Fibroblast of pulmonary artery (primary cell): ENCODE measurements around the gene RALGAPA2.
A peak's percentile ranks its signal among the peaks of the same experiment; 100 is the strongest.

Source experiments
- DNase-seq: peaks from one replicate; pipeline ENCODE4 v3.0.0-alpha.2; 2010; ENCODE audit warnings: low read depth
- H3K4me3 ChIP-seq: replicated peaks from 2 replicates; pipeline ENCODE4 v1.5.1; 2011; ENCODE audit warnings: low read depth, mild to moderate bottlenecking, control low read depth, low read length, moderate library complexity
- TF ChIP-seq, protein P1 (sequence below): IDR thresholded peaks from 2 replicates; pipeline ENCODE4 v1.5.1; 2011; ENCODE audit warnings: mild to moderate bottlenecking, control low read depth, low read length, inconsistent platforms; ENCODE audit errors: missing control alignments

Gene RALGAPA2

DNA sequence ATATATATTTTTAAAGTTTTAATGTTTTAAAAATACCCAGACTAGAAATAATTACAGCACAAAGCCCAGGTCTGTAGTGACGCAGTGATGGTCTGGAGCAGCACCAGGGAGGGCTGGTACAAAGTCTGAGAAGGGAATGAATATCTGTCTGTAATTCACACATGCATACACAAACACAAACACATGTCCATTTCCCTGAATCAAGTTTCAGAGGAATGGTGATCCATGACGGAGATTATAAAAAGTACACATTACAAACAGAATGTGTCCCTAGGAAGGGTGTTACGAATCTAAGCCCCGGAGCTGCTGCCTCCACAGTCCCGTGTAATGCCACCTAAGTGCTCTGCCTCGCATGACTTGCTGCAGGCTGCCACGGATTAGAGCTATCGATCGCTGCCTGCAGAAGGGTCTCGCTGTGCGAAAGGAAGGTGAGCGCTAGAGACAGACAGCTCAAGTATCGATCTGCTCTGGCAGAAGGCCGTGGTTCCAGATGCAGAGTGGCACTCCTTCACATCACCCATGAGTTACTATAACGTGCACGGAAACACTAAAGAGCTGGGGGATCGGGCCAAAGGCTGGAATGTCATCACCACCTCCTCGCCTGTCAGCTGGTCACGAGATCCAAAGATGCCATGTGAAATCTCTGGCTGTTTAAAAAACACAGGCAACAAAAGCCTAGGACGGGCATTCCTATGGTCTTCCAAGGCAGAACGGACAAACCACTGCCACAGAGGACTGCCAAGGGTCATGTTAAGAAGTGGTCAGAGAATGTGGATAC, 257.4 kb downstream of the RALGAPA2 start:
- H3K4me3 ChIP-seq, result no peak overlapping the region
- DNase-seq, result no peak
- TF ChIP-seq, protein P1, sequence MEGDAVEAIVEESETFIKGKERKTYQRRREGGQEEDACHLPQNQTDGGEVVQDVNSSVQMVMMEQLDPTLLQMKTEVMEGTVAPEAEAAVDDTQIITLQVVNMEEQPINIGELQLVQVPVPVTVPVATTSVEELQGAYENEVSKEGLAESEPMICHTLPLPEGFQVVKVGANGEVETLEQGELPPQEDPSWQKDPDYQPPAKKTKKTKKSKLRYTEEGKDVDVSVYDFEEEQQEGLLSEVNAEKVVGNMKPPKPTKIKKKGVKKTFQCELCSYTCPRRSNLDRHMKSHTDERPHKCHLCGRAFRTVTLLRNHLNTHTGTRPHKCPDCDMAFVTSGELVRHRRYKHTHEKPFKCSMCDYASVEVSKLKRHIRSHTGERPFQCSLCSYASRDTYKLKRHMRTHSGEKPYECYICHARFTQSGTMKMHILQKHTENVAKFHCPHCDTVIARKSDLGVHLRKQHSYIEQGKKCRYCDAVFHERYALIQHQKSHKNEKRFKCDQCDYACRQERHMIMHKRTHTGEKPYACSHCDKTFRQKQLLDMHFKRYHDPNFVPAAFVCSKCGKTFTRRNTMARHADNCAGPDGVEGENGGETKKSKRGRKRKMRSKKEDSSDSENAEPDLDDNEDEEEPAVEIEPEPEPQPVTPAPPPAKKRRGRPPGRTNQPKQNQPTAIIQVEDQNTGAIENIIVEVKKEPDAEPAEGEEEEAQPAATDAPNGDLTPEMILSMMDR, result no peak

DNA sequence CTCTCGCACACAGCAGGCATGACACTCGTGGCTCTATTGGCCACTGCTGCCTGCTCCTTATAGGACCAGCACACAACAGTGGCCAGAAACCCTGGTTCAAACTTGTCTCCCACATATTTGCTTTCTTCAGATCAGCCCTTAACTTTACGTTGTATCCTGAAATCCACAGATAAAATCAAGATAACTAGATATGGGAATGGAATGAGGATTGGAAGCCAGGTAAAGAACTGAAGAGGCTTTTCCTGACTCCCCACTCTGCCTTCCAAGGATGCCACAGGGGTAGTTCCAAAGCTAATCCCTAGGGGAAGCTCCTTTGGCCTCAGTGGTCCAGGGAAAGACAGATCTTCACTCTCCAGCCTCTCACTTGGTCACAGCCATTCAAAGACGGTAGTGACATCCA, 258.1 kb downstream of the RALGAPA2 start:
- no peak for DNase-seq
- TF ChIP-seq, protein P1, result no peak
- H3K4me3 ChIP-seq, result no peak overlapping the region

DNA sequence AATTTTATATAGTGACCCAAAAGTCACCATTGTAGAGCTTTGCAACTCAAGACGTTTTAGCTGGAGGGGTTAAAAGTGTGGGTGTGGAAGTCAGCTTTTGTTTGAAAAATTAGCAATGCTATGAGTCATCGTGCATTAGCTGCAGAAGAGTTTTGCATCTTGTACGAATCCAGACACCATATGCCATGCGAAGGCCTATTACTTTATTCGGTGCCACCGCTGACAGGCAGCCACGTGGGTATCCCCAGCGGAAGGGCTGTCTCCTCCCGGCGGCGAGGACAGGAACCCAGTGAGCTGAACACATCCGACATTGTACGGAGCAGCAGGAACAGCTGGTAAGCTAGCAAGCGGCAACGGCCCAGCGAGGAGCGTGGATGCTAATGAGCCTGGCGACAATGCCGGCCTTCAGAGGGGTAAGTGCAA, 260.2 kb downstream of the RALGAPA2 start:
- no peak overlapping the region for H3K4me3 ChIP-seq
- TF ChIP-seq, protein P1, result no peak
- peak; percentile 59 for DNase-seq

DNA sequence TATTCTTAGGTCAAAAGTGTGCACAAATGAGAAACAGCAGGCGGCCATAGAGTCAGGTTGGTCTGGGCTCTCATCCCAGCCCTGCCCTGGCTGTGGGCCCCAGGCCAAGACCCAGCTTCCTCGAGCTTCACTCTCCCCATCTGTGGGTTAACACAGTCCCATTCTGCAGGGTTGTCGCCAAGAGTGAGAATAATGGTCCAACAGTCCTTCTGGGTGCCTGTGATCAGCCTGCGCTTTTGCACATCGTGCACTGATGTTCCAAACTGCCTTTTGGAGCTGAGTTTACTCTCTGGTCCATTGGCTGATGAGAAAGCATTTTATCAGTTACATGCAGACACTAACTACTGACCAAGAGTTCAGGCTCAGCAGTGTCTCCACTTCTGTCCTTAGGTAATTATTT, 261.9 kb downstream of the RALGAPA2 start:
- DNase-seq, result peak; percentile 7

DNA sequence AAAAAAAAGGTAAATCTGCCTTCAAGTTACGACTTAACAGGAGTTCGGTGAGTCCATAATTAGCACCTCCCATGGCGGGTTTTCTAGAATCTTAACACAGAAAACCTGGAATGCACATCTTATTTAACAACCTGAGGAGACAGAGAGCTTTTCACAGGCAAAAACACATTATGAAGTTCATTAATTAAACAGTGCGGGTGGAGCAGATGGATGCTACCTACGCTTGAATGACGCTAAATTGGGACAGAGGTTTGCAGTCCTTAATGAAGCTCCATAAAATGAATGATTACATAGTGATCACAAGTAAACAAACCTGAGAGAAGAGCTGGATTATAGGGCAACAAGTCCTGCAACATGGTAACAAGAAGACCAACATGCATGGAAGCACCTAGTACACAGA, 263.6 kb downstream of the RALGAPA2 start:
- no peak overlapping the region for H3K4me3 ChIP-seq
- DNase-seq, result no peak
- TF ChIP-seq, protein P1, result no peak

More for the DNA sequence above, 261.9 kb downstream of the RALGAPA2 start:
- TF ChIP-seq, protein P1, result no peak
- no peak overlapping the region for H3K4me3 ChIP-seq

DNA sequence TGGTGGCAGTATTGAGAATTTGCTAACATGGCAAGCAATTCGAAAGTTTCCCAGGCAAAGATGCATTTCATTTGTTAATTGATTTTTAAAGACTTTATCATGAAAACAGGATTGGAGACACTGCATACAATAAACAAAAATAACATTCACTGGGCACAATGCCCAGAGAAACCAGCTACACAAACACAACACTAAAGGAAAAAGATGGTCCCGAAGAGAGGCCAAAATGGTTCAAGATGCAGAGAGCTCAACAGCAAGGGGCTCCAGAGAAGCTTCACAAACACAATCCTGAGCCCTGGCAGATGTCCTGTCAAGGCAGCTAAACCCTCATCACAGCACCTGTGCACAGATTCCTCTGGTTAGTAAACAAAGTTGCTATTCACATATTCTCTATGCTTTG, 265.2 kb downstream of the RALGAPA2 start:
- TF ChIP-seq, protein P1, result no peak
- no peak for DNase-seq

DNA sequence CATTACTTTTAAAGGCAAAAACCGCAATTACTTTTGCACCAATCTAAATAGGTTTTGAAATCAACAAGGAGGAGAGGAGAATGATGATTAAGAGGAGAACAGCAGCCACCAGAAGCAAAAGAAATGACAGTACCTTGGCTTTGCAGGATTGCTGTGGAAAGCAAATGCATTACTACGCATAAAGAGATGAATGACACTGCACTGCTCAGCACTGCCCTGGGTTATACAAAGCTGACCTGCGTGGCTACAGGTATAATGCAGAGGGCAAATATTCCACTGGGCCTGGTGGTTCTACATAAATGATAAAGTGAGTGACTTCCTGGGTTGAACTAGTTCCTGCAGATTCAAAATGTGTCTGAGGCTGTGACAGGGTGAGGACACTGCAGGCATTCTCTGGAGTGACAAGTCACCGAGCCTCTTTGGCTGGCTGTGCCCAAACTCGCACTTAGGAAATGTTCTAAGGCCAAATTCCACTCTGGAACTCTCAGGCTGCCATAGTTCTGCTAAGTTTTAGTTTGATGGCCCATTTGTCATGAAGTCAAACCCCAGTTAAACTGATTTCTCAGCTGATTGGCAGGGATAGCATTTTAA, 265.9 kb downstream of the RALGAPA2 start:
- H3K4me3 ChIP-seq, result no peak overlapping the region
- TF ChIP-seq, protein P1, result no peak
- DNase-seq, result no peak

More for the DNA sequence above, 265.2 kb downstream of the RALGAPA2 start:
- H3K4me3 ChIP-seq, result no peak overlapping the region
